Measurements from ENCODE around the gene LIMD2. TPM values are rescaled to one million over a fixed set of nuclear protein-coding genes. Genes with fewer than 3 reads are reported as not detected.

LIMD2 gene
- polyA plus RNA-seq, 1 donor: 10.4 TPM

- DNase-seq: peak; percentile 34
Measured at GRCh38 chr17:63700528-63701455, 867 bp upstream of the LIMD2 start.

DNA sequence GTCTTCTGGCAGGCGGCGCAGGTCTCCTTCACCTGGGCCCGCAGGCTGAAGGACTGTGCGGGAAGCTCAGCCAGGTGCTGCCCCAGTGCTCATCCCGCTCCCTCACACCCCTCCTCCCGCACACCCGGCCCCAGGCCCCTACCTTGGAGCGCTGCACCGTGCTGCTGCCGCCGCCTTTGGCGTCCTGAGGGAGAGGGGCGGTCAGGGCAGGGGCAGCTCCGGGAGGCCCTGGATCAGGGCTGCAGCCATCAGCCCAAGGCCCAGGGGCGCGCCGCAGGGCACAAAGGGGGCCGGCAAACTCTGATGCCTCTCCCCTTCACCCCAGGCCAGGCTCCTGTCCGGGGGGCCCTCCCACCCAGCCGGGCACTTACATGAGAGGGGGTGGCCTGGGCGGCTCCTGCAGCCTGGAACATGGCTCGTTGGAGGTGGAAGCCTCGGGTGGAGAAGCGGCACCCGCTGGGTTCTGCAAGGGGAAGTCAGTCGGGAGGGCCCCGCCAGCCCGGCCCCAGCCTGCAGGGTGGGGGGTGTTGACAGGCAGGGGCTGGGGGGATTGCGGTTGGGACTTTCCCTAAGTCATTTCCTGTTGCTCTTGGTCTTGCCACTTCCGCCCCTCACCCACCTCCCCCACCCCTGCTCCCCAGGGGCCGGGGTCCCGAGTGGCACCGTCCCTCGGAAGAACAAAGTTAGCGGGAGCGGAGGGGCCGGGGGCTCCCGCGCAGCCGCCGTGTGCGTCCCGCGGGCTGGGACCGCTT lies 863 bp downstream of the LIMD2 start:
- peak; percentile 36 for DNase-seq

DNA sequence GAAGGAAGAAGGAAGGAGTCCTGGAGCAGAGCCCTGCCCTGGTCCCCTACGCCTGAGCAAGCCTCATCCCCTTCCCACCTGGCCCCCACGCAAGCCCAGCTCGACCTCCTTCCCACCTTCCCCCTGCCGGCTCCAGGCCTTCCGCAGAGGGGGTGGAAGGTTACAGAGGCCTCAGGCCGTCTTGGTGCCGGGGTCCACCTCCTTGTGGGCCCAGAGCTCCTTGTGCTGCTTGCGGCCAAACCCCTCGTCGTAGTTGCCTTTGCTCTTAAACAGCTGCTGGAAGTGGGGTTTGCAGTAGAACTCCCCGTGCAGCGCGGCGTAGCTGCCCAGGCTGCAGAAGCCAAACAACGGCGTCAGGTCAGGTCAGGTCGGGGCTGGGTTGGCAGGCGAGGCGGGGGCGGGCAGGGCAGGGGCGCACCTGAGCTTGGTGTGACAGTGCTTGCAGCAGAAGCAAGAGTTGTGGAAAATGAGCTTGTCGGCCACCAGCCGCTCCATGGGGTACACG lies 1.5 kb downstream of the LIMD2 start:
- DNase-seq: no peak

DNA sequence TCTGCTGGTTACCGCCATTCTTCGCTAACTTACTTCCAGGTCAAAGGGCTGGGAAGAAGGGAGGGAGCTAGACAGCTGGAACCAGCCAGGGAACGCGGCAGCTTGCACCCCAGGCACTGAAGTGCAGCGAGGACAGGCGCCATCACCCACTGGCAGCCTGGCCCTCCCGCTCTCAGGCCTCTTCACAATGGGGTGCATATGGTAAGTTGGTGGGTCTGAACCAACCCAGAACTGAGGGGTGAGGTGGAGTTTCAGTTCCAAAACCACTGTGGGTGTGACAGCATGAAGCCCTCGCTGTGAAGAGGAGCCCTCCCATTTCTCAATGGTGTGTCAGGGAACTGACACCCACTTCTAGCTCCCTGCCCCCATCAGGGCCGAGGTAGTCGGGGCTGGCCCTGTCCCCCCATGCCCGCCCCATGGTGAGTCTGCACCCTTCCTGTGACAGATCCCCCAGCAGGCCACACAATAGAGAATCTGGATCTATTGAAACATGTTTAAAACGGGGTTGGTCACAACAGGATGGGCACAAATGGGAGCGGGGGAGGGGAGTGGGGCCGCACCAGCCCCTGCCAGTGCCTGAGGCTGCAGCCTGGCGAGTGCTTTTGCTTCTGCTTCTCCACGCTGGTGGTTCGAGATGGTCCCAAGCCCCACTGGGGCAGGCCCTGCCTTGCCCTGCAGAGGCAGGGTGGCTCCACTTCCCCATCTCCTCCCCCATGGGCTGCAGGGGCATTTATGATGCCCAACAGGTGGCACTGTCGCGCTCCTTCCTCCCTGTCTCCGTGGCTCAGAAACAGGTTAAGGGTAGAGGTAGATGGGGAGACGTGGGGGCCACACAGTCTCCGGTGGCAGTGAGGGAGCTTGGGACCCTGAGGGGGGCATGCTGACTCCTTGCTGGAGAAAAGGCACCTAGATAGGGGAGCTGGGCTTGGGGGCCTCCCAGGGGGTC lies 2.3 kb downstream of the LIMD2 start:
- DNase-seq: no peak

DNA sequence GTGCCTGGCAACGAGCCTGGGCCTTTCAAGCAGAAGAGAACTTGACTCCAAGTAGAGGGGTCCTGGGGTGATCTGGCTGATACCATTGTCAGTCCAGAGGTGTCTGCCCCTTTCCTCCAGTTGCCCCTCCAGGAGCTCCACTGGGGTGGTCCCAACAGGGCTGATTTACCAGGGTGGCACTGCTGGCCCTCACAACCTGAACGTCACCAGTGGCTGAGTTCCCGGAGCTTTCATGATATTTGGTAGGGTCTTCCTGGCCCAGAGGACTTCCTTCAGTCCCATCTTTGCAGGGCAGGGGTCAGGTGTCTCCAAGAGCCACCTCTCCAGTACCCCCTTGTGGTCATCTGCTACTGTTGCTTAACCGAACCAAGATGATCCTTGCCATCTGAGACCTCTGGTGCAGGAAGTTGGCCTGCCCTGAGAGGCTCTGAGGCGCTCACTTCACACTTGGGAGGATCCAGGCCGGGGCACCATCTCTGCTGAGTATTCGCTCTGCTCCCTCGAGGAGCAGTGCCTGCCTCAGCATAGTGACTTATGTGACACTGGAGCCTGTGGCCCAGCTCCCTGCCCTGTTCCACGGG lies 3.5 kb downstream of the LIMD2 start:
- DNase-seq: no peak

GRCh38 chr17:63695889-63696288 lies 4.0 kb downstream of the LIMD2 start:
- DNase-seq: no peak

DNA sequence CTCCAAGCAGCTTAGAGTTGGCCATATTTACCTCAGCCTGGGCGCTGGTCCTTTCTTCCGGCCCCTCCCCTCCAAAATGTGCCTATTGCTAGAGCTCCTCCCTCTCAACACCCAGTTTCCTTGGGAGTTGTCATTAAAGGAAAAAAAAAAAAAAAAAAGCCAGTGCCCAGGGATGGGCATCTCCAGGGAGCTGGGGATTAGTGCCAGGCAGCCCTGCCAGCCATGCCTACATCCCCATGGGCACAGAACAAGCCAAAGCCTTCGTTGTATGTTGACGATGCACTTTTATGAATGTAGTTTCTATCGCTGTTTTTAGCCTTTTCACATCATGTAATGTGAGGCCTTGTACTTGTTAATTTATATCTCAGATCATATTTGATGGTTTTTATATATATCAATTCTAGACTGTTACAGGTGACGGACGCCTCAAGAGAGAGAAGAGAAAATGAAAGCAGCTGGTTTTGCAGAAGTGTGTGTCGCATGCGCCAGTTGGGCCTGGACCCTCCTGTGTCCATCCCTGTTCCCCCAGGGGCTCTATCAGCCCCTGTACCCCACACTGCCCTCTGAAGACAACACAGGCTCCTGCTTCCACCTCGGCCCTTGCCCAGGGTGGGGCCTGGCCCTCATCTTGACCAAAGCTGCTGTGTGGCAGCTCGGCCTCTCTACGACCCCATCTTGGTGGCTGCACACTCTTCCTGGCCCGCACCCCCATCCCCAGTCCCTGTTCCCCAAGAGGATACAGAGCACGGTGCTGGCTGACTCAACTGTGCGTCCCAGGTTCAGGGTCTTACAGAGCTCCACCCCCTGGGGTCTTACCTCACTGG lies 4.8 kb downstream of the LIMD2 start:
- DNase-seq: no peak

GRCh38 chr17:63694229-63694949 lies 5.5 kb downstream of the LIMD2 start:
- no peak for DNase-seq

DNA sequence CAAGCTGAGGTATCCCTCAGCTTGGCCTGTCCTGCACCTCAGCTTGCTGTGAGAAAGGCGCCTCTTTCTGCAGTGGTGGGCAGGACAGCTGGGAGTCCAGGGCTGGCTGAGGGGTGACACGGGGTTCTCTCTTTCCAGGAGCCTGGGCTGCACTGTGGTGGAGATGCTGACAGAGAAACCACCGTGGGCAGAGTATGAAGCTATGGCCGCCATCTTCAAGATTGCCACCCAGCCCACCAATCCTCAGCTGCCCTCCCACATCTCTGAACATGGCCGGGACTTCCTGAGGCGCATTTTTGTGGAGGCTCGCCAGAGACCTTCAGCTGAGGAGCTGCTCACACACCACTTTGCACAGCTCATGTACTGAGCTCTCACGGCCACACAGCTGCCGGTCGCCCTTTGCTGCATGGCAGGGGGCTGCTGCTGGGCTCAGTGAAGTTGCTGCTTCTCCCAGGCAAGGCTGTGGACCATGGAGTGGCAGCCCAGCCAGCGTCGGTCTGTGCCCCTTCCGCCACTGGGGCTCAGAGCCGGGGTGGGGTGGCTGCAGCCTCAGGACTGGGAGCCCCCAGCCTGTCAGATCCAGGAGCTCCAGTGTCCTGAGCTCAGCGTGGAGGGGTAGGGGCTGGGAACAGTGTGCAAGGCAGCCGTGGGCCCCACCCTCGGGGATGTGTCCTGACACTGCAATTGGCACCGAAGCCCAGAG lies 6.4 kb downstream of the LIMD2 start:
- no peak for DNase-seq

- no peak for DNase-seq
Measured at GRCh38 chr17:63692195-63692816, 7.6 kb downstream of the LIMD2 start.

- no peak for DNase-seq
Measured at GRCh38 chr17:63689479-63689878, 10.4 kb downstream of the LIMD2 start.

- DNase-seq: no peak
Measured at GRCh38 chr17:63688396-63689020, 11.4 kb downstream of the LIMD2 start.

DNA sequence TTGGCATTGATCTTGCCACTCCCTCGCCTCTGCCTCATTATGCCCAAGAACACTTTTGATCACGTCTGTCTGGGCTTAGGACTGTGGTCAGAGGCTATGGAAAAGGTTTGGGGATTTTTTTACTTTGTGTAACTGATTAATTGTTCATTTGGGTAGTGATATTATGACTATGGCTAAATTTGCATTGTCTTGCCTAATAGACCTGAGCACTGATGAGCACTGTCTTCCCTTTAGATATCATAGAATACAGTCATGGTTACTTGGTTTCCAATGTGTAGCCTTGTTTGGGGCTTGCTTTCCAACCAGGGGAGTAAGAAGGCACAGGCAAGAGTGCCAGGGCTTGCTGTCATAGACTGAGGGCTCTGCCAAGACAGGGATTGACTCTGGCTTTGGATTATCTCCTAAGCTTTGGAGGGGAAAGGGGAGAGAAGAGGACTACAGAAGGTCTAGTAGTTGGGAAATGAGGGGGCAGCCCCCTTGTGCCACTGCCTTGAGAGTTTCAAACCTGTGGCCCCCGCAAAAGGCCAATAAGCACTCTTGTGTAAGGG lies 13.7 kb downstream of the LIMD2 start:
- no peak for DNase-seq

DNA sequence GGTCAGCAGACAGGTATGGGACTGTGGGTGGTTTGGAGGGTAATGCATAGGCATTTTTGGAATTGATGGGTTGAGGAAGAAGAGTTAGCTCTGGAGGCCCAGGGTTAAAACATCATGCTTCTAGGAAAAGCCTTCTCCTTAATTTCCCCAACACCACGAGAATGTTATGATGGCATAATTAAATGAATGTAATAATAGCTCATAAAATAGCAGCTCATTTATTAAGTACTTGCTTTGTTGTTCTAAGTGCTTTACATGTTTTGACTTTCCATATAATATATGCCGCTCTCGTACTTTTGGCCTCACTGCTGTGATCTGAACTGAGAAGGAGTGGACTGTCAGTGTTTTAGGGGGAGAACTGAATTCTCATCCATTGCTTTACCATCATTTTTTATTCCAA lies 14.3 kb downstream of the LIMD2 start:
- DNase-seq: no peak

DNA sequence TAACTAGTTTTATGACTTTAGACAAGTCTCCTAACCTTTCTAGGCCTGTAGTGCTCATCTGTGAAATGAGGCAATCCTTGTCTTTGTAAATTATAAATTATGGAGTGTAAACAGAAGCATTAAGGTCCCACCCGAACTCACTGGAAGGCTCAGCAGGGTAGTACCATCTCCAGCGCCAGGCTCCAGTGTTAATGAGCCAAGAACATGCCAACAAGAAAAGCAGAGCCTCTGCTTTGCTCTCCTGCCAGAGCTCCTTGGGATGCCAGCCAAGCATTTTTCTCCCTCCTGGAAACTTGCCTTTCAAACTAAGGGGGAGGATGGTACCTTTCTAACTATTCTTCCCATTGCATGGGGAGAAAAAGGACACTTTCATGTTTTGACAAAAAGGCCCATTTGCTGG lies 14.9 kb downstream of the LIMD2 start:
- no peak for DNase-seq

DNA sequence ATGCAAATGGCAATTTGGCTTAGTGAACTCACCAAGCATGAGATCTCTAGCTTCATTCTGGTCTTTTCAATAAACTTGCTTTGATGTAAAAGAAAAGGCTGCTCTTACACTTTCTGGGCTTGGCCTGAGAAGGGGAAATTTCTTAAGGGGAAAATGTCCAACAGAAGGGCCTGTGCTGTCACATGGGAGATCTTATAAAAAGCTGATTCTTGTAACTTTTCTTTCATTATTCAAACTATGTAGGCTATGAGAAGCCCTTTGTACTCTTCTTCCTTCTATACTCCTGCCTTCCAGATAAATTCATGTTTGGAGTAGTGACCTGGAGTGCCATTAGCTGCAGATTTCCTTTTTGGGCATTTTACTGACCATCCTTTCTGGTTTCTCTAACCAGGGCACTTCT lies 16.9 kb downstream of the LIMD2 start:
- no peak for DNase-seq

DNA sequence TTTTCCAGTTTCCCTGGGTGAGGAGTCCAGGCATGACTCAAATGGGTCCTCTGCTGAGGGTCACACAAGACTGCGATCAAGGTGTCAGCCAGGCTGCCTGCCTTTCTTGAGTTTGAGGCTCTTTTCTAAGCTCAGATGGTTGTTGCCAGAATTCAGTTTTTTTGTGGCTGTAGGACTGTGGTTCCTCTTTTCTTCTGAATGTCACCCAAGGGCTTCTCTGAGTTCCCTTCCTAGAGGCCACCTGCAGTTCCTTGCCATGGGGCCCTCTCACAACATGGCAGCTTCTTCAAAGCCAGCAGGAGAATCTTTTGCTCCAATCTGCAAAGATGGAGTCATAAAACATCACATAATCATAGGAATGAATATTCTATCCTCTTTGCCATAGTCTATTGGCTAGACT lies 17.5 kb downstream of the LIMD2 start:
- no peak for DNase-seq

DNA sequence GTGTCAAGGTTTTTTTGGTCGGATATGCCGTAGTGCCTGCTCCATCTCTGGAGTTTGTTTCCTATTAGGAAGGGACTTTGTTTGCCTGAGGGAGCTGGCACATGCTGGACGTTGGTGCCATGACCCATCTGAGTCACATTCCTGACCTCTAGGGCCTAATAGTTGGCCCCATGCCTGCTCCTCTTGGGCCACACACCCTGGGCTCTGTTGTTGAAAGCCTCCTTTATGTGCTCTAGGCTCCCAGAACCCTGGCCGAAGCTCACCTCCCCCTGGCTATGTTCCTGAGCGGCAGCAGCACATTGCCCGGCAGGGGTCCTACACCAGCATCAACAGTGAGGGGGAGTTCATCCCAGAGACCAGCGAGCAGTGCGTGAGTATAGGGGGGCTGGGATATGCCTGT lies 18.4 kb downstream of the LIMD2 start:
- no peak for DNase-seq

DNA sequence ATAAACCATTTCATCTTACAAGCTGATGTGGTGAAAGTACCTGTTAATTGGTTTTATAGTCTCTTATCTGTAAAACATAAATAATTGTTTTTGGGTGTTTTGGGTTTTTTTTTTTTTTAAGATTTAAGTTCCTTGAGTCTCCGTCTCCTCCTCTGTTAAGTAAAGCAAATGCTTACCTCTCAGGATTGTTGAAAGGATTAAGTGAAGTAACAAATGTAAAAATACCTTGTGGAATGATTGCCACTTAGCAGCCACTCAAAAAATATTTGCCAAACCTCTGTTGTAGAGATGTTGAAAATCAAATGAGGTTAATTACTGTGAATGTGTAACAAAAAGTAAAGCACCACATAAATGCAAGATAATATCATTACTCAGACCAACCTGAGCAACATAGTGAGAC lies 19.2 kb downstream of the LIMD2 start:
- no peak for DNase-seq

Data from hindlimb muscle (tissue), 1 donor.